Keratinocyte (primary cell): ENCODE data around the gene FBLIM1. TPM values are rescaled to one million over a fixed set of nuclear protein-coding genes. Genes with fewer than 3 reads are reported as not detected.

Source experiments
- DNase-seq: peaks from one replicate; pipeline ENCODE4 v3.0.0-alpha.2; 2011; ENCODE audit warnings: low read depth, missing footprints, low spot score
- FAIRE-seq: peaks from 2 replicates; lab custom pipeline; 2011; peaks lifted over from hg19 to GRCh38; lab: Jason Lieb, UNC
- H2AFZ ChIP-seq: 2 replicates; pipeline ENCODE4 v1.6.0; 2012; ENCODE audit warnings: low read length, control low read depth, inconsistent platforms; ENCODE audit not compliant: control insufficient read depth
- H3K27ac ChIP-seq: 2 replicates; pipeline ENCODE4 v1.5.1; 2011; ENCODE audit warnings: low read length; ENCODE audit not compliant: control insufficient read depth, insufficient read depth
- H3K27me3 ChIP-seq: 3 replicates; pipeline ENCODE4 v1.6.0; 2011; ENCODE audit warnings: low read length; ENCODE audit not compliant: control insufficient read depth, insufficient read depth; ENCODE audit errors: extremely low read depth
- H3K36me3 ChIP-seq, 2 experiments: 2 replicates in 1 of 2; 3 replicates in 1 of 2; pipeline ENCODE4 v1.5.1; 2011; ENCODE audit warnings: low read length in 2 of 2, mild to moderate bottlenecking in 1 of 2; ENCODE audit not compliant: control insufficient read depth in 2 of 2, insufficient read depth in 2 of 2; ENCODE audit errors: extremely low read depth in 1 of 2
- H3K4me1 ChIP-seq: 3 replicates; pipeline ENCODE4 v1.5.1; 2011; ENCODE audit warnings: low read length; ENCODE audit not compliant: control insufficient read depth, insufficient read depth; ENCODE audit errors: extremely low read depth
- H3K4me2 ChIP-seq: 3 replicates; pipeline ENCODE4 v1.6.0; 2011; ENCODE audit warnings: low read depth, low read length; ENCODE audit not compliant: control insufficient read depth, insufficient read depth; ENCODE audit errors: extremely low read depth
- H3K4me3 ChIP-seq, 3 experiments: fragments of 200-600 bp in 1 of 3; sonication (generic) in 1 of 3; 2 replicates in 2 of 3; 3 replicates in 1 of 3; pipeline ENCODE4 v1.5.1; 2011 to 2016; ENCODE audit warnings: low read length in 3 of 3, mild to moderate bottlenecking in 3 of 3, control low read depth in 2 of 3, inconsistent platforms in 1 of 3, low read depth in 1 of 3, mixed read lengths in 1 of 3, mixed run types in 1 of 3, moderate library complexity in 1 of 3; ENCODE audit not compliant: control insufficient read depth in 2 of 3, insufficient read depth in 2 of 3; ENCODE audit errors: extremely low read depth in 1 of 3
- H3K79me2 ChIP-seq: 2 replicates; pipeline ENCODE4 v1.6.0; 2012; ENCODE audit warnings: low read length; ENCODE audit not compliant: control insufficient read depth, insufficient read depth
- H3K9ac ChIP-seq: 3 replicates; pipeline ENCODE4 v1.6.0; 2011; ENCODE audit warnings: low read length; ENCODE audit not compliant: control insufficient read depth, insufficient read depth; ENCODE audit errors: extremely low read depth
- H3K9me1 ChIP-seq: 3 replicates; pipeline ENCODE4 v1.6.0; 2011; ENCODE audit warnings: low read length; ENCODE audit not compliant: control insufficient read depth, insufficient read depth; ENCODE audit errors: extremely low read depth
- H3K9me3 ChIP-seq: 2 replicates; pipeline ENCODE4 v1.5.1; 2012; ENCODE audit warnings: low read depth, low read length; ENCODE audit not compliant: control insufficient read depth
- H4K20me1 ChIP-seq: 3 replicates; pipeline ENCODE4 v1.6.0; 2011; ENCODE audit warnings: low read length; ENCODE audit not compliant: control insufficient read depth, insufficient read depth; ENCODE audit errors: extremely low read depth
- CTCF ChIP-seq, 3 experiments: IDR thresholded peaks in 1 of 3; conservative IDR thresholded peaks in 1 of 3; optimal IDR thresholded peaks in 1 of 3; 2 replicates in 2 of 3; 3 replicates in 1 of 3; pipeline versions ENCODE3 to v1.5.1; 2011; ENCODE audit warnings: low read length in 3 of 3, mild to moderate bottlenecking in 3 of 3, moderate library complexity in 2 of 3, control low read depth in 1 of 3, inconsistent platforms in 1 of 3; ENCODE audit not compliant: insufficient read depth in 2 of 3; ENCODE audit errors: extremely low read depth in 1 of 3
- EZH2 ChIP-seq: IDR thresholded peaks from one replicate; pipeline ENCODE4 v1.6.1; 2012; ENCODE audit warnings: inconsistent platforms, mild to moderate bottlenecking, low read length, moderate library complexity
- dilution Hi-C: fragments of 300-500 bp; cut with MboI; formaldehyde crosslinking; loops from one replicate; pipeline ENCODE4 v1.7.0; 2020; ENCODE audit warnings: low sequenced_read_pairs; ENCODE audit not compliant: extremely low pct_ligation_motif_present
- polyA plus RNA-seq, 5 experiments: library from polyadenylated mRNA; depleted of rRNA in 3 of 5; stranded (reverse) in 3 of 5; stranded (forward) in 1 of 5; unstranded in 1 of 5; fragments of >200 nt; gene quantifications; 1 replicate in 1 of 5; 2 replicates in 3 of 5; 3 replicates in 1 of 5; pipeline versions ENCODE4 v1.2.1 to v1.2.3, GENCODE V29; 2011 to 2012; ENCODE audit warnings: missing spikeins in 2 of 5, low read depth in 1 of 5, low replicate concordance in 1 of 5

Gene FBLIM1
- polyA plus RNA-seq, 1 donor (not counting 4 experiments of a cell fraction or from before 2014, with no cell fraction given), result 144 TPM

GRCh38 chr1:15767941-15768340 is 9.3 kb downstream of the FBLIM1 start:
- dilution Hi-C loops, result no loop called here
- FAIRE-seq, result no peak

GRCh38 chr1:15768388-15768787 is 9.8 kb downstream of the FBLIM1 start:
- H3K79me2 ChIP-seq, result peaks cover 47% of the 10 kb centered on the region
- DNase-seq, result no peak
- no peaks in the 10 kb centered on the region for H3K27me3 ChIP-seq
- TF ChIP-seq CTCF (optimal IDR thresholded peaks at IDR 0.05 in 1 of 3, IDR thresholded peaks at IDR 0.05 in 1 of 3, conservative IDR thresholded peaks at IDR 0.05 in 1 of 3; ENCODE audit: extremely low read depth in 1 of 3, insufficient read depth in 2 of 3, low read length in 3 of 3) (no peak), EZH2 (no peak)
- no peak overlapping the region for H2AFZ ChIP-seq
- no peak for FAIRE-seq
- no peak overlapping the region for H3K4me3 ChIP-seq
- no peaks in the 10 kb centered on the region for H3K9me3 ChIP-seq
- peaks cover 36 to 52% of the 10 kb centered on the region in 2 experiments for H3K36me3 ChIP-seq
- dilution Hi-C loops, result no loop called here
- H3K4me1 ChIP-seq, result peaks cover 29% of the 10 kb centered on the region
- no peak overlapping the region for H3K9ac ChIP-seq
- no peak overlapping the region for H3K4me2 ChIP-seq
- no peak overlapping the region for H3K27ac ChIP-seq
- no peaks in the 10 kb centered on the region for H4K20me1 ChIP-seq
- no peaks in the 10 kb centered on the region for H3K9me1 ChIP-seq

More at GRCh38 chr1:15767941-15768340, 9.3 kb downstream of the FBLIM1 start:
- Histone ChIP-seq H3K27ac (no peak overlapping the region), H3K27me3 (no peaks in the 10 kb centered on the region), H3K9me3 (no peaks in the 10 kb centered on the region), H3K9ac (no peak overlapping the region), H3K9me1 (no peaks in the 10 kb centered on the region), H4K20me1 (no peaks in the 10 kb centered on the region), H3K4me3 (no peak overlapping the region), H3K36me3 (peaks cover 36 to 52% of the 10 kb centered on the region in 2 experiments), H2AFZ (no peak overlapping the region), H3K4me2 (no peak overlapping the region), H3K79me2 (peaks cover 47% of the 10 kb centered on the region), H3K4me1 (peaks cover 29% of the 10 kb centered on the region)
- no peak for TF ChIP-seq CTCF (optimal IDR thresholded peaks at IDR 0.05 in 1 of 3, IDR thresholded peaks at IDR 0.05 in 1 of 3, conservative IDR thresholded peaks at IDR 0.05 in 1 of 3; ENCODE audit: extremely low read depth in 1 of 3, insufficient read depth in 2 of 3, low read length in 3 of 3)
- no peak for TF ChIP-seq EZH2
- DNase-seq, result no peak
